Ishikawa (cell line): ENCODE measurements around the gene DEFB112.

Experiments used
- CEBPB ChIP-seq: IDR thresholded peaks from 2 replicates; pipeline ENCODE4 v1.6.1; 2012
- CREB1 ChIP-seq: IDR thresholded peaks from 2 replicates; pipeline ENCODE4 v1.6.1; 2012; ENCODE audit warnings: low read depth
- EGR1 ChIP-seq: IDR thresholded peaks from 2 replicates; pipeline ENCODE4 v1.6.1; 2012
- EP300 ChIP-seq: IDR thresholded peaks from 2 replicates; pipeline ENCODE4 v1.6.1; 2012; ENCODE audit warnings: borderline replicate concordance
- FOXM1 ChIP-seq: IDR thresholded peaks from 2 replicates; pipeline ENCODE4 v1.6.1; 2012; ENCODE audit warnings: low read depth, borderline replicate concordance
- NFIC ChIP-seq: IDR thresholded peaks from 2 replicates; pipeline ENCODE4 v1.6.1; 2012
- RAD21 ChIP-seq: IDR thresholded peaks from 2 replicates; pipeline ENCODE4 v1.6.1; 2012; ENCODE audit warnings: low read depth
- TAF1 ChIP-seq: IDR thresholded peaks from 2 replicates; pipeline ENCODE4 v1.6.1; 2012; ENCODE audit warnings: low read depth, mild to moderate bottlenecking
- TCF12 ChIP-seq: IDR thresholded peaks from 2 replicates; pipeline ENCODE4 v1.6.1; 2012; ENCODE audit warnings: low read depth
- TEAD4 ChIP-seq: IDR thresholded peaks from 2 replicates; pipeline ENCODE4 v1.6.1; 2012
- YY1 ChIP-seq: IDR thresholded peaks from 2 replicates; pipeline ENCODE4 v1.6.1; 2012; ENCODE audit warnings: low read depth
- ZBTB7A ChIP-seq: IDR thresholded peaks from 2 replicates; pipeline ENCODE4 v1.6.1; 2012; ENCODE audit warnings: low read depth
- TF ChIP-seq, protein P1 (sequence below): IDR thresholded peaks from 2 replicates; pipeline ENCODE4 v1.6.1; 2012
- TF ChIP-seq, protein P2 (sequence below): IDR thresholded peaks from 2 replicates; pipeline ENCODE4 v1.6.1; 2012
- TF ChIP-seq, protein P3 (sequence below): IDR thresholded peaks from 2 replicates; pipeline ENCODE4 v1.6.1; 2012; ENCODE audit warnings: low read depth, mild to moderate bottlenecking

Gene DEFB112

DNA sequence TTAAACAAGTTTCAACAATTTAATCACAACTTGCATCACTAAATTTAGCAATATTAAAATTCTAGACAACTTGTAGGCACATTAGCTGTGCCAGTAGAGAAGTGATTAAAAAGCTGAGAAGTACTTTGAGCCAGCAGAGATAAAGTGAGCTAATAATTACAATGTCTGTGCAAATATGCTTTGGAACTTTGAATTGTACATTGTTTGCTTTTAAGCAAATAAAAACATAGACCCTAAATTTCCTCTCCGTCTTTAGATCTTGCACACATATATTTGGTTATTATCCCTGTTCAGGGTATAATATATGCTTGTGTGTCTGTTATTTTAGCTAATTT, 44.2 kb upstream of the DEFB112 start:
- no peak for TF ChIP-seq EP300
- TF ChIP-seq, protein P1, sequence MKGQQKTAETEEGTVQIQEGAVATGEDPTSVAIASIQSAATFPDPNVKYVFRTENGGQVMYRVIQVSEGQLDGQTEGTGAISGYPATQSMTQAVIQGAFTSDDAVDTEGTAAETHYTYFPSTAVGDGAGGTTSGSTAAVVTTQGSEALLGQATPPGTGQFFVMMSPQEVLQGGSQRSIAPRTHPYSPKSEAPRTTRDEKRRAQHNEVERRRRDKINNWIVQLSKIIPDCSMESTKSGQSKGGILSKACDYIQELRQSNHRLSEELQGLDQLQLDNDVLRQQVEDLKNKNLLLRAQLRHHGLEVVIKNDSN: no peak
- TF ChIP-seq TCF12: no peak
- no peak for TF ChIP-seq TEAD4
- TF ChIP-seq NFIC: no peak
- TF ChIP-seq RAD21: no peak
- no peak for TF ChIP-seq CEBPB
- TF ChIP-seq CREB1: no peak
- TF ChIP-seq FOXM1: no peak

DNA sequence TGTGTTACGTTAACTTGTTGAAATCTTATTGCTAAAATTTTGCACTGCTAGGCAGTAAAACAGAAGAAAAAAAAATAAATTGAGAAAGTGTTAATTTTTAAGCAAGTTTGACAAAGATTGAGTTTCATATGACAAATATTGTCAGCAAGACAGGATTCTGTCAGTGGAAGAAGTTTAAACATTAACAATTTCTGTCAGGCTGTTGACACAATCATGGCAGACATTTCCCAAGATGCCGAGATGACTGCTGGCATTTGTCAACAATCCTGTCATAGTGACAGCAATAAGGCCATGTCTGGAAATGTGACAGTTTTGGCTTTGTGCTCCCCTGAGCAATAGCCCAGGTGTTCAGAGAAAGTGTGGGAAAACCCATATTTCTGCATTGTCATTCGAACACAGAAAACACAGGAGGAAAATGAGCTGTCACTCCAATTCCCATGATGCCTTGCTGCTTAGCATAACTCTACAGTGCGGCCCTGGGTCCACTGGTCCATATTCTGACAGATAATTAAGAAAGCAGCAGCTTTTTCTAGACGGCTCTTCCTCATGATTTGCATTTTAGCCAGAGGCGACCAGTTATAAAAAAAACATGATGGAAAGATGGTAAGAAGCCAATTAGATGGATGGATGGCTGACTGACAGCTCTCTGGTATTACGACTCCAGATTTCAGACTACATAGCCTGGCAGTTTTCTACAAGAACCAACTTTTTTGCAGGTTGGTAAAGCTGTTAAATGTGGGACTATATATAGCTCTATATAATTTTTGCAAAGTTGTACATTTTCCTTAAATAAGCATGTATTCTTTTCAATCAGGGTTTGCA, 43.6 kb upstream of the DEFB112 start:
- TF ChIP-seq CEBPB (no peak), TAF1 (no peak), EGR1 (no peak), TCF12 (no peak), YY1 (no peak), FOXM1 (no peak), TEAD4 (no peak), NFIC (no peak), CREB1 (no peak), ZBTB7A (no peak), EP300 (no peak), RAD21 (no peak)
- TF ChIP-seq, protein P2, sequence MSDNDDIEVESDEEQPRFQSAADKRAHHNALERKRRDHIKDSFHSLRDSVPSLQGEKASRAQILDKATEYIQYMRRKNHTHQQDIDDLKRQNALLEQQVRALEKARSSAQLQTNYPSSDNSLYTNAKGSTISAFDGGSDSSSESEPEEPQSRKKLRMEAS: no peak
- TF ChIP-seq, protein P3, sequence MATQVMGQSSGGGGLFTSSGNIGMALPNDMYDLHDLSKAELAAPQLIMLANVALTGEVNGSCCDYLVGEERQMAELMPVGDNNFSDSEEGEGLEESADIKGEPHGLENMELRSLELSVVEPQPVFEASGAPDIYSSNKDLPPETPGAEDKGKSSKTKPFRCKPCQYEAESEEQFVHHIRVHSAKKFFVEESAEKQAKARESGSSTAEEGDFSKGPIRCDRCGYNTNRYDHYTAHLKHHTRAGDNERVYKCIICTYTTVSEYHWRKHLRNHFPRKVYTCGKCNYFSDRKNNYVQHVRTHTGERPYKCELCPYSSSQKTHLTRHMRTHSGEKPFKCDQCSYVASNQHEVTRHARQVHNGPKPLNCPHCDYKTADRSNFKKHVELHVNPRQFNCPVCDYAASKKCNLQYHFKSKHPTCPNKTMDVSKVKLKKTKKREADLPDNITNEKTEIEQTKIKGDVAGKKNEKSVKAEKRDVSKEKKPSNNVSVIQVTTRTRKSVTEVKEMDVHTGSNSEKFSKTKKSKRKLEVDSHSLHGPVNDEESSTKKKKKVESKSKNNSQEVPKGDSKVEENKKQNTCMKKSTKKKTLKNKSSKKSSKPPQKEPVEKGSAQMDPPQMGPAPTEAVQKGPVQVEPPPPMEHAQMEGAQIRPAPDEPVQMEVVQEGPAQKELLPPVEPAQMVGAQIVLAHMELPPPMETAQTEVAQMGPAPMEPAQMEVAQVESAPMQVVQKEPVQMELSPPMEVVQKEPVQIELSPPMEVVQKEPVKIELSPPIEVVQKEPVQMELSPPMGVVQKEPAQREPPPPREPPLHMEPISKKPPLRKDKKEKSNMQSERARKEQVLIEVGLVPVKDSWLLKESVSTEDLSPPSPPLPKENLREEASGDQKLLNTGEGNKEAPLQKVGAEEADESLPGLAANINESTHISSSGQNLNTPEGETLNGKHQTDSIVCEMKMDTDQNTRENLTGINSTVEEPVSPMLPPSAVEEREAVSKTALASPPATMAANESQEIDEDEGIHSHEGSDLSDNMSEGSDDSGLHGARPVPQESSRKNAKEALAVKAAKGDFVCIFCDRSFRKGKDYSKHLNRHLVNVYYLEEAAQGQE: no peak
- TF ChIP-seq, protein P1: no peak

DNA sequence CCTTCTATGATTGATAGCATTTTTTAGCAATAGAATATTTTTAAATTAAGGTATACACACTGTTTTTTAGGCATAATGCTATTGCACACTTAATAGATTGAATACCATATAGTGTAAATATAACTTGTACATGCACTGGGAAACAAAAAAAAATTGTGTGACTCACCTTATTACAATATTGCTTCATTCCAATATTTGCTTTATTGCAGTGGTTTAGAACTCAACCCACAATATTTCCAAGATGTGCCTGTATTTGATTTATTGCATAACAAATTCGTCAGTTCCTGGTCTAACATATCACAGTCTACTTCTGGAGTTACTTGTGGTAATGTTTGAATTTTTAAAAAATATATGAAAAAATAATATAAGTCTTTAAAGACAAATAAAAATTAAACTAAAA, 41.9 kb upstream of the DEFB112 start:
- no peak for TF ChIP-seq EGR1
- no peak for TF ChIP-seq CEBPB
- TF ChIP-seq ZBTB7A: no peak
- TF ChIP-seq NFIC: no peak
- TF ChIP-seq TCF12: no peak
- no peak for TF ChIP-seq TEAD4
- TF ChIP-seq, protein P1: no peak
- no peak for TF ChIP-seq FOXM1
- TF ChIP-seq, protein P3: no peak
- TF ChIP-seq, protein P2: no peak
- TF ChIP-seq YY1: no peak
- no peak for TF ChIP-seq EP300

DNA sequence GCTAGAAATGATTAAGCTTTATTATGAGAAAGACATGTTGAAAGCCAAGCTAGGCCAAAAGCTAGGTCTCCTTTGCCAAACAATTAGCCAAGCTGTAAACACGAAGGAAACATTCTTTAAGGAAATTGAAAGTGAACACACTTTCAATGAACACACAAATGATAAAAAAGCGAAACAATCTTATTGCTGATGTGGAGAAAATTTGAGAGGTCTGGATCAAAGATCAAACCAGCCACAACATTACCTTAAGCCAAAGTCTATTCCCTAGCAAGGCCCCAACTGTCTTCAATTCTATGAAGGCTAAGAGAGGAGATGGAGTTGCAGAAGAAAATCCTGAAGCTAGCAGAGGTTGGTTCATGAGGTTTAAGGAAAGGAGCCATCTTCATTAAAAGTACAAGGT, 40.2 kb upstream of the DEFB112 start:
- TF ChIP-seq CEBPB: no peak
- TF ChIP-seq, protein P3: no peak
- TF ChIP-seq ZBTB7A: no peak
- no peak for TF ChIP-seq EP300
- TF ChIP-seq CREB1: no peak
- no peak for TF ChIP-seq RAD21
- no peak for TF ChIP-seq TEAD4
- TF ChIP-seq, protein P2: no peak
